Measurements from ENCODE around the gene RIT1. TPM values are rescaled to one million over a fixed set of nuclear protein-coding genes. Genes with fewer than 3 reads are reported as not detected.

Gene RIT1
- total RNA-seq, 1 donor from 2014 or later, result 19.0 TPM

DNA sequence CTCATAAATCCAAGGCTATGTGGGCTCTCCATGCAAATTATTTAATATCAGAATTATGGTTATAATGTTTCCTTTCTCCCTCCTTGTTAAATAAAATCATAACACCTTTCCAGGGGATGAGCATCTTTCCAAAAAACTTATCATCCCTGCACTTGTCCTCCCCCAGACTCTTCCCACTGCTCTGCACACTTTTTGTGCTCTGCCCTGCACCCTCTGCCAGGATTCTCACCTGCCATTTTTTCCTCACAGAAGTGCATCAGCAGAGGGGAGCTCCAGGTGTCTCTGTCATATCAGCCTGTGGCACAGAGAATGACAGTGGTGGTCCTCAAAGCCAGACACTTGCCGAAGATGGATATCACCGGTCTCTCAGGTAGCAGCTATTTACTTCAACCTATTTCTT, 30.9 kb downstream of the RIT1 start:
- no peak for DNase-seq
- H3K9me3 ChIP-seq (replicated peaks), result no peaks in the 10 kb centered on the region
- H3K27ac ChIP-seq (replicated peaks), result no peak overlapping the region
- intact Hi-C loops (cut with micrococcal nuclease), result no loop called here
- no peaks in the 10 kb centered on the region for H3K27me3 ChIP-seq (ENCODE audit: low read depth)
- no peak overlapping the region for H3K4me3 ChIP-seq
- TF ChIP-seq, protein P1, sequence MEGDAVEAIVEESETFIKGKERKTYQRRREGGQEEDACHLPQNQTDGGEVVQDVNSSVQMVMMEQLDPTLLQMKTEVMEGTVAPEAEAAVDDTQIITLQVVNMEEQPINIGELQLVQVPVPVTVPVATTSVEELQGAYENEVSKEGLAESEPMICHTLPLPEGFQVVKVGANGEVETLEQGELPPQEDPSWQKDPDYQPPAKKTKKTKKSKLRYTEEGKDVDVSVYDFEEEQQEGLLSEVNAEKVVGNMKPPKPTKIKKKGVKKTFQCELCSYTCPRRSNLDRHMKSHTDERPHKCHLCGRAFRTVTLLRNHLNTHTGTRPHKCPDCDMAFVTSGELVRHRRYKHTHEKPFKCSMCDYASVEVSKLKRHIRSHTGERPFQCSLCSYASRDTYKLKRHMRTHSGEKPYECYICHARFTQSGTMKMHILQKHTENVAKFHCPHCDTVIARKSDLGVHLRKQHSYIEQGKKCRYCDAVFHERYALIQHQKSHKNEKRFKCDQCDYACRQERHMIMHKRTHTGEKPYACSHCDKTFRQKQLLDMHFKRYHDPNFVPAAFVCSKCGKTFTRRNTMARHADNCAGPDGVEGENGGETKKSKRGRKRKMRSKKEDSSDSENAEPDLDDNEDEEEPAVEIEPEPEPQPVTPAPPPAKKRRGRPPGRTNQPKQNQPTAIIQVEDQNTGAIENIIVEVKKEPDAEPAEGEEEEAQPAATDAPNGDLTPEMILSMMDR (IDR thresholded peaks at IDR 0.05; ENCODE audit: borderline replicate concordance), result no peak
- H3K4me1 ChIP-seq, result no peaks in the 10 kb centered on the region
- peaks cover 15% of the 10 kb centered on the region for H3K36me3 ChIP-seq

DNA sequence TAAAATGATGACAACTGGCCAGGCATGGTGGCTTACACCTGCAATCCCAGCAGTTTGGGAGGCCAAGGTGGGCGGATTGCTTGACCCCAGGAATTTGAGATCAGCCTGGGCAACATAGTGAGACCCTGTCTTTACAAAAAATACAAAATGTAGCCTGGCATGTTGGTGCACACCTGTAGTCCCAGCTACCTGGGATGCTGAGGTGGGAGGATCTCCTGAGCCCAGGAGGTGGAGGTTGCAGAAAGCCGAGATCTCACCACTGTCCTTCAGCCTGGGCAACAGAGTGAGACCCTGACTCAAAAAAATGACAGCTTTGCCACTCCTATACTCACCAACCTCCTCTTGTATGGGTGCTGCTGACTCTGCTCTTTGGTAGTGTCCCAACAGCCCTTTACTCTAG, 33.2 kb downstream of the RIT1 start:
- Histone ChIP-seq H3K4me1 (no peaks in the 10 kb centered on the region), H3K36me3 (peaks cover 15% of the 10 kb centered on the region), H3K4me3 (no peak overlapping the region), H3K27ac (replicated peaks) (no peak overlapping the region), H3K27me3 (ENCODE audit: low read depth) (no peaks in the 10 kb centered on the region), H3K9me3 (replicated peaks) (no peaks in the 10 kb centered on the region)
- DNase-seq, result no peak
- TF ChIP-seq, protein P1 (IDR thresholded peaks at IDR 0.05; ENCODE audit: borderline replicate concordance), result no peak
- intact Hi-C loops (cut with micrococcal nuclease), result no loop called here

DNA sequence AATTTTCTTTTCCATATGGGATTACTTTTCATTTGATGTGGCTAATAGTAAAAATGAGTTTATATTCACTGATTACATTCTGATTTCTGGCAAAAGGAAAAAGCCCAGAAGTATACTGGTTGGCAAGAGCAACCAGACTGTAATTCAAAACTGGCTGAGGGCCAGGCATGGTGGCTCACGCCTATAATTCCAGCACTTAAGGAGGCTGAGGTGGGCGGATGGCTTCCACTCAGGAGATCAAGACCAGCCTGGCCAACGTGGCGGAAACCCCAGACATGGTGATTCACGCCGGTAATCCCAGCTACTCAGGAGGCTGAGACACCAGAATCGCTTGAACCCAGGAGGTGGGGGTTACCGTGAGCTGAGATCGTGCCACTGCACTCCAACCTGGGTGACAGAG, 37.3 kb downstream of the RIT1 start:
- H3K27me3 ChIP-seq (ENCODE audit: low read depth), result no peaks in the 10 kb centered on the region
- intact Hi-C loops (cut with micrococcal nuclease), result no loop called here
- no peak for DNase-seq
- H3K4me3 ChIP-seq, result no peak overlapping the region
- no peak overlapping the region for H3K27ac ChIP-seq (replicated peaks)
- no peaks in the 10 kb centered on the region for H3K36me3 ChIP-seq
- H3K4me1 ChIP-seq, result peaks cover 20% of the 10 kb centered on the region
- H3K9me3 ChIP-seq (replicated peaks), result no peaks in the 10 kb centered on the region
- TF ChIP-seq, protein P1 (IDR thresholded peaks at IDR 0.05; ENCODE audit: borderline replicate concordance), result no peak

DNA sequence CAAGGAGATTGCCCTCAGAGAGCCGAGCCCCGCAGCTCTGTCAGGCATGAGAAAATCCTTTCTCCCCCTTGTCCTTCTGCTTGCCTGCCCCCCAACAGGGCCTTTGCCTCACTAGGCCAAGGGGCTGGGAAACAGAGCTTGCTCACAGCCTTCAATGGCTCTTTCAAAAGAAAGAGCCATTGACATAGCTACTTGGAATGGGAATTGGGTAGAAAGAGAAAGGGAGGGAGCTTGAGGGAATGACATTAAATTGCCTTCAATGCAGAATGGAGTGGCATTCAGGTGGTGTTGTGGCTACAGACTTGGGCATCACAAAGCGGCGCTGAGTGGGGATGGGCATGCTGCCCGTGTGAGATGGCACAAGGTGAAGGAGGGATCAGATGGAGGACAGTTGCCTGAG, 38.6 kb downstream of the RIT1 start:
- Histone ChIP-seq H3K4me3 (no peak overlapping the region), H3K27ac (replicated peaks) (peak overlapping the region; percentile 55), H3K36me3 (peaks cover 9% of the 10 kb centered on the region), H3K27me3 (ENCODE audit: low read depth) (no peaks in the 10 kb centered on the region), H3K4me1 (peaks cover 20% of the 10 kb centered on the region), H3K9me3 (replicated peaks) (no peaks in the 10 kb centered on the region)
- DNase-seq, result no peak
- TF ChIP-seq, protein P1 (IDR thresholded peaks at IDR 0.05; ENCODE audit: borderline replicate concordance), result no peak
- intact Hi-C loops (cut with micrococcal nuclease), result no loop called here

DNA sequence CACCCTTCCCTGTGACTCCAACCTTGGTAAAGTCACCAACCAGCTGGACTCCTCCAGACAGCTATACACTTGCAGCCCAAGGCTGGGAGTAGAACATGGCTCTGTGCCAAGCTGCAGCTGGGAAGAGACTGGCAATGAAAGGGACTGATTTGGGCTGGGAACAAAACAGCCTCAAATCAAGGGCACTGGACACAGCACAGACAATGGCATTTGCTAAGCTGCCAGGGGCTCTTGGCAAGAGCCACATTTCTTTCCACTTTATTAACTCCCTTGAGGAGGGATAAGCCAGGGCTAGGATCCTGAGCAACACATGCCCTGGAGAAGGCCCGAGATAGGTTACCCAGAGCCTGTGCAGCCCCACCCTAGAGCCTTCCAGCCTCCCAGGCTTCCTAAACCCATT, 39.8 kb downstream of the RIT1 start:
- Histone ChIP-seq H3K4me1 (peaks cover 20% of the 10 kb centered on the region), H3K27ac (replicated peaks) (peak overlapping the region; percentile 55), H3K27me3 (ENCODE audit: low read depth) (no peaks in the 10 kb centered on the region), H3K36me3 (peaks cover 9% of the 10 kb centered on the region), H3K9me3 (replicated peaks) (no peaks in the 10 kb centered on the region), H3K4me3 (no peak overlapping the region)
- DNase-seq, result peak; percentile 38
- TF ChIP-seq, protein P1 (IDR thresholded peaks at IDR 0.05; ENCODE audit: borderline replicate concordance), result no peak
- intact Hi-C loops (cut with micrococcal nuclease), result no loop called here

DNA sequence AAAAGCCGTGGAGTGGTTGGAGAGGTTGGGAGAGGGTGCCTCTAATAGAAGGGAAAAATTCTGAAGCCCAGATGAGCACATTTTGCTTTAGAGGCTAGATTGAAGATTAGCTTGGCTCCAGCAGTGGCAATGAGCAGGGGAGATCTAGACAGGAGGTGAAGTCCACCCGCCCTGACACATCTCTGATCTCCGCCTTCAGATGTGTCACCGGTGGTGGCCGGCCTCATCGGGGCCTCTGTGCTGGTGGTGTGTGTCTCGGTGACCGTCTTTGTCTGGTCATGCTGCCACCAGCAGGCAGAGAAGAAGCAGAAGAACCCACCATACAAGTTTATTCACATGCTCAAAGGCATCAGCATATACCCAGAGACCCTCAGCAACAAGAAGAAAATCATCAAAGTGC, 43.4 kb downstream of the RIT1 start:
- TF ChIP-seq, protein P1 (IDR thresholded peaks at IDR 0.05; ENCODE audit: borderline replicate concordance), result no peak
- intact Hi-C loops (cut with micrococcal nuclease), result no loop called here
- no peak overlapping the region for H3K27ac ChIP-seq (replicated peaks)

More for the DNA sequence above, 43.4 kb downstream of the RIT1 start:
- peaks cover 9% of the 10 kb centered on the region for H3K36me3 ChIP-seq
- H3K4me1 ChIP-seq, result peaks cover 20% of the 10 kb centered on the region
- DNase-seq, result no peak
- no peaks in the 10 kb centered on the region for H3K27me3 ChIP-seq (ENCODE audit: low read depth)
- H3K9me3 ChIP-seq (replicated peaks), result no peaks in the 10 kb centered on the region
- H3K4me3 ChIP-seq, result no peak overlapping the region
